ENCODE data around the gene TNNC1. TPM values are rescaled to one million over a fixed set of nuclear protein-coding genes. Genes with fewer than 3 reads are reported as not detected.

Gene TNNC1
- total RNA-seq, 1 donor from 2014 or later, result 12.4 TPM

GRCh38 chr3:52477076-52477795, 23.4 kb upstream of the TNNC1 start:
- no peak overlapping the region for H3K27ac Mint-ChIP-seq (ENCODE audit: unreplicated experiment)
- no peak overlapping the region for H2AFZ ChIP-seq (ENCODE audit: low read depth, low read length)
- TF ChIP-seq EZH2 (IDR thresholded peaks at IDR 0.05; ENCODE audit: insufficient read depth, low read length), result no peak
- TF ChIP-seq, protein P1, sequence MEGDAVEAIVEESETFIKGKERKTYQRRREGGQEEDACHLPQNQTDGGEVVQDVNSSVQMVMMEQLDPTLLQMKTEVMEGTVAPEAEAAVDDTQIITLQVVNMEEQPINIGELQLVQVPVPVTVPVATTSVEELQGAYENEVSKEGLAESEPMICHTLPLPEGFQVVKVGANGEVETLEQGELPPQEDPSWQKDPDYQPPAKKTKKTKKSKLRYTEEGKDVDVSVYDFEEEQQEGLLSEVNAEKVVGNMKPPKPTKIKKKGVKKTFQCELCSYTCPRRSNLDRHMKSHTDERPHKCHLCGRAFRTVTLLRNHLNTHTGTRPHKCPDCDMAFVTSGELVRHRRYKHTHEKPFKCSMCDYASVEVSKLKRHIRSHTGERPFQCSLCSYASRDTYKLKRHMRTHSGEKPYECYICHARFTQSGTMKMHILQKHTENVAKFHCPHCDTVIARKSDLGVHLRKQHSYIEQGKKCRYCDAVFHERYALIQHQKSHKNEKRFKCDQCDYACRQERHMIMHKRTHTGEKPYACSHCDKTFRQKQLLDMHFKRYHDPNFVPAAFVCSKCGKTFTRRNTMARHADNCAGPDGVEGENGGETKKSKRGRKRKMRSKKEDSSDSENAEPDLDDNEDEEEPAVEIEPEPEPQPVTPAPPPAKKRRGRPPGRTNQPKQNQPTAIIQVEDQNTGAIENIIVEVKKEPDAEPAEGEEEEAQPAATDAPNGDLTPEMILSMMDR (IDR thresholded peaks at IDR 0.05; ENCODE audit: insufficient read depth, low read depth, low read length), result no peak
- H3K9ac ChIP-seq (ENCODE audit: low read length), result no peak overlapping the region
- no peak for FAIRE-seq
- no peaks in the 10 kb centered on the region for H3K4me1 Mint-ChIP-seq (ENCODE audit: low read depth, unreplicated experiment)
- no peaks in the 10 kb centered on the region for H3K9me3 ChIP-seq (ENCODE audit: insufficient read depth, low read depth, low read length)
- no peaks in the 10 kb centered on the region for H3K27me3 Mint-ChIP-seq (ENCODE audit: low read depth, unreplicated experiment)
- H3K4me3 Mint-ChIP-seq (ENCODE audit: unreplicated experiment), result no peak overlapping the region
- no peak for DNase-seq (ENCODE audit: low read depth)
- no peak overlapping the region for H3K4me2 ChIP-seq (ENCODE audit: low read length)
- H3K27me3 ChIP-seq (ENCODE audit: insufficient read depth, low read length), result no peaks in the 10 kb centered on the region
- peaks cover 60% of the 10 kb centered on the region for H3K36me3 ChIP-seq (ENCODE audit: insufficient read depth, low read length)
- H3K27ac ChIP-seq (ENCODE audit: low read depth, low read length), result no peak overlapping the region
- H3K79me2 ChIP-seq (ENCODE audit: insufficient read depth, low read length), result peaks cover 3% of the 10 kb centered on the region
- H3K4me3 ChIP-seq (ENCODE audit: insufficient read depth, low read depth, low read length), result no peak overlapping the region
- peaks cover 48% of the 10 kb centered on the region for H4K20me1 ChIP-seq (ENCODE audit: insufficient read depth, low read length)
- H3K36me3 Mint-ChIP-seq (ENCODE audit: low read depth, unreplicated experiment), result peaks cover 37% of the 10 kb centered on the region
- no peaks in the 10 kb centered on the region for H3K9me3 Mint-ChIP-seq (ENCODE audit: unreplicated experiment)
- no peaks in the 10 kb centered on the region for H3K4me1 ChIP-seq (ENCODE audit: insufficient read depth, low read length)

GRCh38 chr3:52473026-52473425, 19.2 kb upstream of the TNNC1 start:
- no peak for FAIRE-seq
- Histone ChIP-seq H3K36me3 (ENCODE audit: insufficient read depth, low read length) (peaks cover 45% of the 10 kb centered on the region), H3K4me1 (ENCODE audit: insufficient read depth, low read length) (no peaks in the 10 kb centered on the region), H3K27ac (ENCODE audit: low read depth, low read length) (no peak overlapping the region), H4K20me1 (ENCODE audit: insufficient read depth, low read length) (peaks cover 70% of the 10 kb centered on the region), H3K9me3 (ENCODE audit: insufficient read depth, low read depth, low read length) (no peaks in the 10 kb centered on the region), H3K4me3 (ENCODE audit: insufficient read depth, low read depth, low read length) (no peak overlapping the region), H3K79me2 (ENCODE audit: insufficient read depth, low read length) (peaks cover 25% of the 10 kb centered on the region), H3K27me3 (ENCODE audit: insufficient read depth, low read length) (no peaks in the 10 kb centered on the region), H3K9ac (ENCODE audit: low read length) (no peak overlapping the region), H3K4me2 (ENCODE audit: low read length) (no peak overlapping the region), H2AFZ (ENCODE audit: low read depth, low read length) (no peak overlapping the region)
- Mint-ChIP-seq H3K36me3 (ENCODE audit: low read depth, unreplicated experiment) (peaks cover 27% of the 10 kb centered on the region), H3K4me1 (ENCODE audit: low read depth, unreplicated experiment) (no peaks in the 10 kb centered on the region), H3K27ac (ENCODE audit: unreplicated experiment) (no peak overlapping the region), H3K4me3 (ENCODE audit: unreplicated experiment) (no peak overlapping the region), H3K27me3 (ENCODE audit: low read depth, unreplicated experiment) (no peaks in the 10 kb centered on the region), H3K9me3 (ENCODE audit: unreplicated experiment) (no peaks in the 10 kb centered on the region)
- no peak for TF ChIP-seq EZH2 (IDR thresholded peaks at IDR 0.05; ENCODE audit: insufficient read depth, low read length)
- TF ChIP-seq, protein P1 (IDR thresholded peaks at IDR 0.05; ENCODE audit: insufficient read depth, low read depth, low read length), result no peak
- DNase-seq (ENCODE audit: low read depth), result no peak

Data from astrocyte (in vitro differentiated cells and primary cell).